SHP77 treated with DMSO at 0.1 percent for 48 hours (cell line): ENCODE measurements around the gene ERAS.
"Not testable (repeated sequence)": the region's sequence is repeated elsewhere in the genome, so short reads cannot be mapped to it uniquely, and the experiment has no call there.

Source experiments
- DNase-seq: peaks from one replicate; lab custom pipeline; 2025; lab: John Stamatoyannopoulos, UW

The ERAS gene

GRCh38 chrX:48798318-48798717, 28.0 kb upstream of the ERAS start:
- no peak for DNase-seq

DNA sequence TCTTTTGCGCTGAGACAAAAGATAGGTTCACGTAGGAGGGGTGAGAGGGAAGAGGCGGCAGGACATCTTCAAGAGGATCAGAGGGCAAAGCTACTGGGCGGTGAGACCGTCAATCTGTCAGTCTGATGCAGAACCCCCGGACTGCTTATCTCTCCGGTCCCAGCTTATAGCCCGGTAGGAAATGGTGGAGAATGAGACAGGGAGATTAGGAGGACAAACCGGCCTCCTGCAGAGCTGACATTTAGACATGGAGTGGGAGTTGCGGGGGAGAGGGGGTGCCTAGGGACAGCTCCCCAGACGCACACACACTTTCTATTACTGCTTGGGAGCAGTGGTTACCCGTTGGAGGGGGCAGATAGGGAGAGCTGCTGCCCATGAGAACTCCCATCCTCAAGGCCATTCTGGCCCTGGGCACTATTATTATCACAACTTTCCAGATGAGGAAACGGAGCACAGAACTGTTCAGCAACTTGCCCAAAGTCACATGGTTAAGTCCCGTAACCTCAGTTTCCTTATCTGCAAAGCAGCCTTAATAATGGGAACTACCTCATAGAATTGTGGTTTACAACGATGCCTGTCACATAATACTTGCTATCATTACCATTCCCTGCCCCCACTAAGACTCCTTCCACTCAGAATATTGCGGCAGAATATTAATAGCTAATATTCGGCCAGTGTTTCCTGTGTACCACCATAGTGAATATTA, 25.6 kb upstream of the ERAS start:
- no peak for DNase-seq

DNA sequence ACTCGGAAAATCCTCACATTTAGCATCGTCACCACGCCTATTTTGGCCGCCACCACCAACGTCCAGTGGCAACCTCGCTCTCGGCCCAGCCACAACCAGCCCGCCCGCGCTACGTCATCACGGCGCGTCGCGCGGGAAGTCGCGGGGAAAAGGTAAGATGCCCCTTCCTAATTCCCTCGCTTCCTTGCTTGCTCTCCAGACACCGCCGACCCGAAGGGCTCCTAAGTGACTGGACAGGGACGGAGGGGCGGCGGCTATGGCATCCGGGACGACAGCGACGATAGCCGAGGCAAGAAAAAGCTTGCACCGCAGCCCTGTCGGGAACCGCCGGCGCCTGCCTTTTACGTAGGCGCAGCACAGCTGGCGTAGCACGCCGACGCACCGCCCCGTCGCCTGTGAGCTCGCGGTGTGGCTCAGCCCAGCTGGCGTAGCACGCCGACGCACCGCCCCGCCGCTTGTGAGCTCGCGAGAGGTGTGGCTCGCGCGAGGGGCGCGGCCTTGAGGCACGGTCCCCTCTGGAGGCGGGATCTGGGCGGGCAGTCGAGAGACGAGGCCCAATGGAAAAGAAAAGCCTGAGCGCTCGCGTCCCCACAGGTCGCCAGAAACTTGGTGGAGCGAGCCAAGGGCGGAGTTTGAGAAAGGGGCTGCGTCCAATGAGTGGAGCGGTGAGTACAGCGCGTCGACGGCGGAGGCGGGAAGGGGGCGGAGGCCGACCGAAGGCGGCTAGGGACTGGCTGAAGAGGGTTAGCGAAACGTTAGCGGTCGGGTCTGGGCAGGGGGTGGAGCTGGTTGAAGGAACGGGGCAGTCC, 24.8 kb upstream of the ERAS start, which contains the start of gene HDAC6:
TSS of gene HDAC6 (plus strand) at position 788 of the 809 bp plus-strand sequence. CDS start 626 bp downstream, outside the sequence.
- DNase-seq = peak; percentile 94

DNA sequence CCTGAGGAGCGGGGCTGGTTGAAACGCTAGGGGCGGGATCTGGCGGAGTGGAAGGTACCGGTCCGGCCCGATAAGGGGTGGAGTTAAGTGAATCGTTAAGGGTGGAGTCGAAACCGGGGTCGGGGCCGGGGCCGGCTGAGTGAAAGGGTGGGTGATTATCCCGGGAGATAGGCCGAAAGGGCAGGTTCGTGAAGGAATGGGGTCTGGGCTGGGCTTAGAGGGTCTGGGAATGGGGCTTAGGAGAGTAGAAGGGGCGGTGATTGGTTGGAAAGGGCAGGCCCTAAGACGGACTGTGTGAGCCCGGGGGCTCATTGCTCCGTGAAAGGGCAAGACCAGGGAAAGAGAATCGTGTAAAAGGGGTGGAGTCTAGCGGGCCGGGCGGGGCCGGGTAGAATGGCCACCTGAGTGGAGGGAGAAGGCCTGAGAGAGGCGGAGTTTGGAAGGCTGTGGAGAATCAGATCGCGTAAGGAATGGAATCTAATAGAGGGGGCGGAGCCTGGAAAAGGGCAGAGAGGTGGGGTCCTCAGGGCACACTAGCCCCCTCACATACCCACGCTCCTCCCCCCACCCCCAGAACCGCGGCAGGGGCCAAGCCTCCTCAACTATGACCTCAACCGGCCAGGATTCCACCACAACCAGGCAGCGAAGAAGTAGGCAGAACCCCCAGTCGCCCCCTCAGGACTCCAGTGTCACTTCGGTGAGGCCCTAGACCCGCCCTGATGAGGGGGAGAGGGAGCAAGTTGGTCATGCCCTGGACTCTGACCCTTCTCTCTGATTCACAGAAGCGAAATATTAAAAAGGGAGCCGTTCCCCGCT, 24.0 kb upstream of the ERAS start:
- peak; percentile 48 for DNase-seq

DNA sequence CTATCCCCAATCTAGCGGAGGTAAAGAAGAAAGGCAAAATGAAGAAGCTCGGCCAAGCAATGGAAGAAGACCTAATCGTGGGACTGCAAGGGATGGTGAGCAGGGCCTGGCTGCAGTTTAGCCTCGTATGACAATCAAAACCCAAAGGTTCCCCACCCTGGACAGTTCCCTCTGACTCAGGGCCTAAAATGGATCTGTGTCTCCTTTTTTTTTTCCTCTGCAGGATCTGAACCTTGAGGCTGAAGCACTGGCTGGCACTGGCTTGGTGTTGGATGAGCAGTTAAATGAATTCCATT, 23.5 kb upstream of the ERAS start:
- DNase-seq = no peak

GRCh38 chrX:48806081-48806480, 20.2 kb upstream of the ERAS start:
- no peak for DNase-seq

- no peak for DNase-seq
These were observed 12.7 kb upstream of the ERAS start for GRCh38 chrX:48813644-48814043.

GRCh38 chrX:48814722-48815121, 11.6 kb upstream of the ERAS start:
- DNase-seq = no peak

DNA sequence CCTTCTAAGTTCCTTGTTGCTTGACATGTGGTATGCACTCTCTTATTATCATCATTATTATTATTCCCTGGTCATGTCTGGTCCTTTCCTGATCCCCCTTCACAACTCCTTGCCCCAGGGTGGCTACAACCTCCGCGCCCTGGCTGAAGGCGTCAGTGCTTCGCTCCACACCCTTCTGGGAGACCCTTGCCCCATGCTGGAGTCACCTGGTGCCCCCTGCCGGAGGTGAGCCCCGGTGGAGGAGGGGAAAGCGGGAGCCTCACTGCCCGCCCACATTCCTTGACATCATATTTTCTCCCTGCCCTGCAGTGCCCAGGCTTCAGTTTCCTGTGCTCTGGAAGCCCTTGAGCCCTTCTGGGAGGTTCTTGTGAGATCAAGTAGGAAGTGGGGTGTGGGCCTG, 11.0 kb upstream of the ERAS start:
- no peak for DNase-seq

DNA sequence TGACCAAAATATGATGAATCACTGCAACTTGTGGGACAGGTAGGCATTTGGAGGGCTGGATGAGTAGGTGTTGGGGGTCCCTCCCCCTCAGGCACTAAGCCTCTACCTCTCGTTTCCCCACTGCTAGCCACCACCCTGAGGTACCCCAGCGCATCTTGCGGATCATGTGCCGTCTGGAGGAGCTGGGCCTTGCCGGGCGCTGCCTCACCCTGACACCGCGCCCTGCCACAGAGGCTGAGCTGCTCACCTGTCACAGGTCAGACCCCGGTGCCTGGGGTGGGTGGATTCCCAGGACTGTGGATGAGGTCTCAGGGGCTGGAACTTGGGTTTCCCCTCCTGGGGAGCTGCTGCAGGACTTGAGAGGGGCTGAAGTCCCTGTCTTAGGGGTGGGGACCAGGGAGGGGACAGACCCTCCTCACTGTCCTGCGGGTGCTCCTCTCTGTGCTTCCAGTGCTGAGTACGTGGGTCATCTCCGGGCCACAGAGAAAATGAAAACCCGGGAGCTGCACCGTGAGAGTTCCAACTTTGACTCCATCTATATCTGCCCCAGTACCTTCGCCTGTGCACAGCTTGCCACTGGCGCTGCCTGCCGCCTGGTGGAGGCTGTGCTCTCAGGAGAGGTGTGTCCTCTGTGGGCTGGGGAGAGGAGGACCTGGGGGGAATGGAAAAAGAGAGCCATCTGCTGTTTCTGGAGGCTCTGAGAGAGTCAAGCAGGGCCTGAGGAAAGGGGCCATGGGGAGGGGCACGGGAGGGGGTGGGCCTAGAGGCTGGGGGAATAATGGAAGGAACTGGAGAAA, 10.1 kb upstream of the ERAS start:
- DNase-seq = no peak

- DNase-seq = no peak
These were observed 8.2 kb upstream of the ERAS start for GRCh38 chrX:48818098-48818497.

DNA sequence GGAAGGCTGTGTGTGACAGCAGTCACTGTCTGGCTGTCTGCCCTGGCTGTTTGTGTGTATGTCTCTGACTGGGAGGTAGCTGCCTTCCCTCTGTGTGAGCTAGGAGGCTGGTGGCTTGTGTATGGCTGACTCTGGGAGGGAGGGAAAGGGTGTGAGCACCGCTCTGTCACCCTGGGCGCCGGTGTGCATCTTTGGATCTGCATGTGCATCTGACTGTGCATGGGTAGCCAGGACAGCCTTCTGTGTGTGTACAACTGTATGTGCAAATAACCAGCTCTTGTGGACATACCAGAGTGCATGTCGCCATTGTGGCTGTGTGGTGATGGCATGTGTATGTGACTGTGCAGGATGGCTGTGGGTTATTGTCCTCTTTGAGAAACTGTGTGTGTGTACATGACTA, 7.4 kb upstream of the ERAS start:
- no peak for DNase-seq

- not testable (repeated sequence) for DNase-seq
These were observed 6.9 kb upstream of the ERAS start for GRCh38 chrX:48819394-48819793.

- no peak for DNase-seq
These were observed 3.3 kb upstream of the ERAS start for GRCh38 chrX:48823053-48823452.

GRCh38 chrX:48824066-48824465, 2.2 kb upstream of the ERAS start:
- no peak for DNase-seq

DNA sequence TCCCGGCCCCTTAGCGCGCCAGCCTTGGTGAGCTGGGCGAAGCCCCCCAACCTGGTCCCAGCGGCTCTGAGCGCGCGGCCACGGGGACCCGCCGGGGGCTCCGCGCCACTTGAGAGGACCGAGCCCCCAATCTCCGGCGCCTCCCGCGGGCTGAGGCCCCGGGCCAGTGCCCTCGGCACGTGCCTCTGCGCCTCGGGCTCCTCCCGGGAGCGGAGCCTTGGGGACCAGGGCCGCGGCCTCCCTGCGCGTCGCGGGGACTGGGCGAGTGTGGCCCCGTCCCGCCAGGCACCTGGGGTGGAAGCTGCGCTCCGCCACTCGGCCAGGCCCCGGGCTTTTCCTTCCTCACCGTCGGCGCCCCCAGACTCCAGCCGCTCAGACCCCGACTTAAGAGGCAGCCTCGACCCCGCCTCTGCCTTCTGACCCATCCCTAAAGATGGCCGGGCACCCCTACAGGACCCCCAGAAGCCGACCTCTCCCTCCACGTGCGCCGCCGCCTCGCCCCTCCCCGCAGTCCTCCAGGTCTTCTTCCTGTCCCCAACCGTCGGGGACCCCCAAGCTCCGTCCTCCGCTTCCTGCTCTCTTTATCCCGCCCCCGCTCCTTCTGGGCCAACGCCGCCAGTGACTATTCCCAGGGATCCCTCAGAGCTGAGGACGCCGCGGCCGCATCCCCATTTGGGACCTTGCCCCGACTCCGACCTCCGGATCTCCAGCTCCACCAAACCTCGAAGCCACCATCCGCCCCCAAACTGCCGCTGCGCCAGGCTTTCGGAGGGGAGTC, 752 bp downstream of the ERAS start:
- no peak for DNase-seq

- DNase-seq = no peak
These were observed 1.3 kb downstream of the ERAS start for GRCh38 chrX:48827654-48827968.

- no peak for DNase-seq
These were observed 2.9 kb downstream of the ERAS start for GRCh38 chrX:48829016-48829735.

DNA sequence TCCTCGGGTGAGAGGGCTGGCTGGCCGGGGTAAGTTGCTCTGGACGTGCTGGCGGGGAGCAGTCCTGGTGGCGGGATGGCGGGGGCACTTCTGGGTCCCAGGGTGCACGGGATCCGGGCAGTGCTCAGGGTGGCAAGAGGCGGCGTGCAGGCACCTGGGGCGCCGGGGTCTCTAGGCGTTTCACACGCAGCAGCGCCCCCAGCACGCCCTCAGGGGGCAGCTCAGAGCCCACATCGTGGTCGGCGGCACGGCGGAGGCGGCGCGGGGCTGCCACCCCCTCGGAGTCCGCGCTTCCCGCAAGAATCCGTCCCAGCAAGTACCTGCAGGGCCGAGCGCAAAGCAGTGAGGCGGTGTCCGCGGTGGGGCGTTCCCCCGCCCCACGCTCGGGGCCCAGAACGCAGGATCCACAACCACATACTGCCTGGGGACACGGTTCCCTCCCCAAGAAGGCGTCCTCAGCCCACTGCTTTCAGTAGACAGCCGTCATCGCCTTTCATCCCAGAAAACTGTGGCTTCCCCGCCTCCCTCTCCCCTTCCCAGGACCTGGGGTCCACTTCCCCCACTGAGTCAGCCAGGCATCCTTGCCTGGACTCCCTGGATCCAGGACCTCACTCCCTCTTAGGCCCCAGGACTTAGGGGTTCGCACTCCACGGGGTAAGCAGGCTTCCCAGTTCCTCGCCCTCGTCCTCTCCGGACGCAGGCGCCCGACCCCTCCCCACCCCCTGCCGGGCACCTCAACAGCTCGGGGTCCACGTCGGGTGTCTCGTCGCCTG, 5.0 kb downstream of the ERAS start:
- DNase-seq = no peak

DNA sequence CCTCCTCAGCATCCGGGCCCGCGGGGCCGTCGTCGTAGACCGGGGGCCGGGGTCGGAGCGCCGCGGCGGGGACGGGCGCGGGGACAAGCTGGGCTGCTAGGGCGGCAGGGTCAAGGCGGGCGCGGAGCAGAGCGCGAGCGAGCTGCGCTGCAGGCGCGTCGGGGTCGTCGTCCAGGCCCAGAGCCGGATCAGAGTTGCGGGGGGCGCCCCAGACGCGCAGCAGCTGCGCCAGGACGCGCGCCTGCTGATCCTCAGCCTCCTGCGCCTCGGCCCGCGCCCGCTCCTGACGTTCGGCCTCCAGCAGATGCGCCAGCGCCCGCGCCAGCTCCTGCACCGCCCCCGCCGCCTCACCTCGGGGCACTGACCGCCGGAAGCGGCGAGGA, 5.6 kb downstream of the ERAS start:
- DNase-seq = no peak
